Measurements from ENCODE around the gene NEK3.
"Not testable (repeated sequence)": the region's sequence is repeated elsewhere in the genome, so short reads cannot be mapped to it uniquely, and the experiment has no call there.

NEK3 gene

GRCh38 chr13:52159159-52159982 is at the start of gene NEK3:
Gene NEK3 (minus strand): TSS chr13:52159597. CDS start chr13:52156191, 3,406 bp downstream.
- peak; percentile 54 for DNase-seq

GRCh38 chr13:52208384-52208783 is 49.0 kb upstream of the NEK3 start:
- DNase-seq, result not testable (repeated sequence)

GRCh38 chr13:52207896-52208295 is 48.5 kb upstream of the NEK3 start:
- DNase-seq, result not testable (repeated sequence)

GRCh38 chr13:52207337-52207736 is 47.9 kb upstream of the NEK3 start:
- DNase-seq, result not testable (repeated sequence)

GRCh38 chr13:52204546-52204945 is 45.1 kb upstream of the NEK3 start:
- not testable (repeated sequence) for DNase-seq

- DNase-seq, result not testable (repeated sequence)
Observed at GRCh38 chr13:52203864-52204263, 44.5 kb upstream of the NEK3 start.

- DNase-seq, result not testable (repeated sequence)
Observed at GRCh38 chr13:52202506-52202905, 43.1 kb upstream of the NEK3 start.

GRCh38 chr13:52201439-52202193 is 42.2 kb upstream of the NEK3 start:
- peak; percentile 3 for DNase-seq

- no peak for DNase-seq
Observed at GRCh38 chr13:52195401-52195837, 36.0 kb upstream of the NEK3 start.

GRCh38 chr13:52194184-52194868 is 34.9 kb upstream of the NEK3 start:
- DNase-seq, result peak; percentile 67

GRCh38 chr13:52193587-52194183 is 34.3 kb upstream of the NEK3 start:
- DNase-seq, result peak; percentile 28

- not testable (repeated sequence) for DNase-seq
Observed at GRCh38 chr13:52187424-52188187, 28.2 kb upstream of the NEK3 start.

- DNase-seq, result no peak
Observed at GRCh38 chr13:52187029-52187423, 27.6 kb upstream of the NEK3 start.

GRCh38 chr13:52181316-52181954 is 22.0 kb upstream of the NEK3 start:
- not testable (repeated sequence) for DNase-seq

- DNase-seq, result no peak
Observed at GRCh38 chr13:52179925-52180324, 20.5 kb upstream of the NEK3 start.

- DNase-seq, result no peak
Observed at GRCh38 chr13:52177276-52177675, 17.9 kb upstream of the NEK3 start.

GRCh38 chr13:52173970-52174369 is 14.6 kb upstream of the NEK3 start:
- not testable (repeated sequence) for DNase-seq

- no peak for DNase-seq
Observed at GRCh38 chr13:52173373-52173772, 14.0 kb upstream of the NEK3 start.

- DNase-seq, result not testable (repeated sequence)
Observed at GRCh38 chr13:52171686-52172085, 12.3 kb upstream of the NEK3 start.

GRCh38 chr13:52170828-52171391 is 11.5 kb upstream of the NEK3 start:
- DNase-seq, result not testable (repeated sequence)

- no peak for DNase-seq
Observed at GRCh38 chr13:52169839-52170238, 10.4 kb upstream of the NEK3 start.
